UCSD-AML1 (cell line): Measurements from ENCODE around the gene NCS1.
A peak's percentile ranks its signal among the peaks of the same experiment; 100 is the strongest.

Experiments used
- DNase-seq: peaks from one replicate; lab custom pipeline; 2025; ENCODE audit not compliant: unreplicated experiment; lab: John Stamatoyannopoulos, UW

The NCS1 gene

GRCh38 chr9:130172161-130172857, at the start of gene NCS1:
Gene NCS1, plus strand, starts transcription at chr9:130172404. Its CDS starts 260 bp downstream, at chr9:130172664.
- DNase-seq = no peak

GRCh38 chr9:130122456-130122855, 49.7 kb upstream of the NCS1 start:
- DNase-seq = no peak

- DNase-seq = no peak
These were observed 47.9 kb upstream of the NCS1 start for GRCh38 chr9:130124085-130124860.

GRCh38 chr9:130126721-130127433, 45.3 kb upstream of the NCS1 start:
- no peak for DNase-seq

- DNase-seq = peak; percentile 69
These were observed 44.0 kb upstream of the NCS1 start for GRCh38 chr9:130128251-130128650.

- peak; percentile 48 for DNase-seq
These were observed 43.3 kb upstream of the NCS1 start for GRCh38 chr9:130128733-130129431.

- no peak for DNase-seq
These were observed 42.7 kb upstream of the NCS1 start for GRCh38 chr9:130129432-130130061.

GRCh38 chr9:130132746-130133145, 39.5 kb upstream of the NCS1 start:
- no peak for DNase-seq

GRCh38 chr9:130137081-130137640, 35.0 kb upstream of the NCS1 start:
- no peak for DNase-seq

- DNase-seq = no peak
These were observed 34.5 kb upstream of the NCS1 start for GRCh38 chr9:130137641-130138081.

- peak; percentile 25 for DNase-seq
These were observed 34.0 kb upstream of the NCS1 start for GRCh38 chr9:130138171-130138653.

GRCh38 chr9:130138791-130139190, 33.4 kb upstream of the NCS1 start:
- DNase-seq = no peak

GRCh38 chr9:130139251-130139650, 33.0 kb upstream of the NCS1 start:
- no peak for DNase-seq

GRCh38 chr9:130140706-130141105, 31.5 kb upstream of the NCS1 start:
- DNase-seq = peak; percentile 39

GRCh38 chr9:130142056-130142455, 30.1 kb upstream of the NCS1 start:
- no peak for DNase-seq

GRCh38 chr9:130142641-130143040, 29.6 kb upstream of the NCS1 start:
- no peak for DNase-seq

- no peak for DNase-seq
These were observed 28.8 kb upstream of the NCS1 start for GRCh38 chr9:130143279-130143893.

- DNase-seq = peak; percentile 32
These were observed 28.2 kb upstream of the NCS1 start for GRCh38 chr9:130143958-130144366.

GRCh38 chr9:130144703-130145102, 27.5 kb upstream of the NCS1 start:
- no peak for DNase-seq

GRCh38 chr9:130145658-130146057, 26.5 kb upstream of the NCS1 start:
- DNase-seq = no peak
